Neural crest cell (in vitro differentiated cells): Measurements from ENCODE around the gene TMEM37. TPM values are rescaled to one million over a fixed set of nuclear protein-coding genes. Genes with fewer than 3 reads are reported as not detected.

ENCODE experiments used
- DNase-seq: peaks from one replicate; pipeline ENCODE4 v3.0.0; 2021; ENCODE audit warnings: low read depth, mixed read lengths, low spot score
- H3K27ac Mint-ChIP-seq: one replicate; pipeline ENCODE4 v1.8.0; 2021; ENCODE audit warnings: mild to moderate bottlenecking, mixed read lengths; ENCODE audit not compliant: unreplicated experiment
- H3K27me3 Mint-ChIP-seq: 2 replicates; pipeline ENCODE4 v1.8.0; 2021; ENCODE audit warnings: low read depth, mild to moderate bottlenecking, mixed read lengths
- H3K36me3 Mint-ChIP-seq: 2 replicates; pipeline ENCODE4 v1.8.0; 2021; ENCODE audit warnings: low read depth, mild to moderate bottlenecking, mixed read lengths
- H3K4me1 Mint-ChIP-seq: 2 replicates; pipeline ENCODE4 v1.8.0; 2021; ENCODE audit warnings: mixed read lengths
- H3K4me3 Mint-ChIP-seq: one replicate; pipeline ENCODE4 v1.8.0; 2021; ENCODE audit warnings: mild to moderate bottlenecking, mixed read lengths
- H3K9me3 Mint-ChIP-seq: 2 replicates; pipeline ENCODE4 v1.8.0; 2021; ENCODE audit warnings: mixed read lengths
- total RNA-seq: library from RNA; stranded (reverse); gene quantifications from 2 replicates; pipeline ENCODE4 v1.2.1, GENCODE V29; 2021
- TF ChIP-seq, protein P1 (sequence below): fragments of 200-600 bp; sonication (generic); conservative IDR thresholded peaks from 2 replicates; pipeline ENCODE4 v1.5.0; 2021; ENCODE audit warnings: antibody characterized with exemption, mild to moderate bottlenecking

The TMEM37 gene
- total RNA-seq, 1 donor from 2014 or later, result 5.3 TPM

DNA sequence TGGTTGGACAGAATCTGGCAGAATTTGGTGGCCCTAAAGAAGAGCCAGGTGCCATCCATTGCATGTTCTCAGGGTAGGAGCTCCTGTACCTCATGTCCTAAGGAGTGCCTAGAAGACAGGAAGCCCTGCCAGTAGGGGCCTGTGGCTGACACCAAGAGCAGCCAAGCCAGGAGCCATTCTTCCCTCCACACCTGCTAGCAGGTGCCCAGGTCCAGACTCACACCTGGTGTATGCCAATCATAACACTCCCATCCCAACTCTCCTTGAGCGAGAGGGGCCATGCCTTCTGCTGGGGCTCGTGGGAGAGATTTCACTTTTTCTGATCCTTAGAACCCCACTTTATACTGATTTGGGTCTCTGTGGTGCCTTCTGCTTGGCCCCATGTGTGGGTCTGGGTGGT is 26.5 kb upstream of the TMEM37 start:
- no peak for DNase-seq
- TF ChIP-seq, protein P1, sequence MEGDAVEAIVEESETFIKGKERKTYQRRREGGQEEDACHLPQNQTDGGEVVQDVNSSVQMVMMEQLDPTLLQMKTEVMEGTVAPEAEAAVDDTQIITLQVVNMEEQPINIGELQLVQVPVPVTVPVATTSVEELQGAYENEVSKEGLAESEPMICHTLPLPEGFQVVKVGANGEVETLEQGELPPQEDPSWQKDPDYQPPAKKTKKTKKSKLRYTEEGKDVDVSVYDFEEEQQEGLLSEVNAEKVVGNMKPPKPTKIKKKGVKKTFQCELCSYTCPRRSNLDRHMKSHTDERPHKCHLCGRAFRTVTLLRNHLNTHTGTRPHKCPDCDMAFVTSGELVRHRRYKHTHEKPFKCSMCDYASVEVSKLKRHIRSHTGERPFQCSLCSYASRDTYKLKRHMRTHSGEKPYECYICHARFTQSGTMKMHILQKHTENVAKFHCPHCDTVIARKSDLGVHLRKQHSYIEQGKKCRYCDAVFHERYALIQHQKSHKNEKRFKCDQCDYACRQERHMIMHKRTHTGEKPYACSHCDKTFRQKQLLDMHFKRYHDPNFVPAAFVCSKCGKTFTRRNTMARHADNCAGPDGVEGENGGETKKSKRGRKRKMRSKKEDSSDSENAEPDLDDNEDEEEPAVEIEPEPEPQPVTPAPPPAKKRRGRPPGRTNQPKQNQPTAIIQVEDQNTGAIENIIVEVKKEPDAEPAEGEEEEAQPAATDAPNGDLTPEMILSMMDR, result no peak
- Mint-ChIP-seq H3K9me3 (peaks cover 3% of the 10 kb centered on the region), H3K4me3 (no peak overlapping the region), H3K27ac (no peak overlapping the region), H3K4me1 (peaks cover 8% of the 10 kb centered on the region), H3K36me3 (no peaks in the 10 kb centered on the region), H3K27me3 (no peaks in the 10 kb centered on the region)

GRCh38 chr2:119407430-119408220 is 24.0 kb upstream of the TMEM37 start:
- Mint-ChIP-seq H3K4me1 (peaks cover 8% of the 10 kb centered on the region), H3K27ac (no peak overlapping the region), H3K9me3 (peaks cover 7% of the 10 kb centered on the region), H3K4me3 (no peak overlapping the region), H3K36me3 (no peaks in the 10 kb centered on the region), H3K27me3 (no peaks in the 10 kb centered on the region)
- TF ChIP-seq, protein P1, result peak; percentile 86
- peak; percentile 70 for DNase-seq

- no peaks in the 10 kb centered on the region for H3K27me3 Mint-ChIP-seq
- H3K4me3 Mint-ChIP-seq, result no peak overlapping the region
- TF ChIP-seq, protein P1, result no peak
- H3K4me1 Mint-ChIP-seq, result peaks cover 8% of the 10 kb centered on the region
- H3K27ac Mint-ChIP-seq, result no peak overlapping the region
- peaks cover 7% of the 10 kb centered on the region for H3K9me3 Mint-ChIP-seq
- no peak for DNase-seq
- H3K36me3 Mint-ChIP-seq, result no peaks in the 10 kb centered on the region
Observed at GRCh38 chr2:119408221-119408619, 23.4 kb upstream of the TMEM37 start.

GRCh38 chr2:119409506-119409905 is 22.1 kb upstream of the TMEM37 start:
- H3K27me3 Mint-ChIP-seq, result no peaks in the 10 kb centered on the region
- DNase-seq, result no peak

GRCh38 chr2:119414894-119415293 is 16.8 kb upstream of the TMEM37 start:
- H3K27ac Mint-ChIP-seq, result no peak overlapping the region
- no peaks in the 10 kb centered on the region for H3K27me3 Mint-ChIP-seq
- H3K4me3 Mint-ChIP-seq, result no peak overlapping the region
- TF ChIP-seq, protein P1, result no peak
- no peaks in the 10 kb centered on the region for H3K4me1 Mint-ChIP-seq
- no peak for DNase-seq
- no peaks in the 10 kb centered on the region for H3K36me3 Mint-ChIP-seq
- peaks cover 4% of the 10 kb centered on the region for H3K9me3 Mint-ChIP-seq

More at GRCh38 chr2:119409506-119409905, 22.1 kb upstream of the TMEM37 start:
- H3K9me3 Mint-ChIP-seq, result peaks cover 7% of the 10 kb centered on the region
- peaks cover 8% of the 10 kb centered on the region for H3K4me1 Mint-ChIP-seq
- no peak overlapping the region for H3K27ac Mint-ChIP-seq
- no peaks in the 10 kb centered on the region for H3K36me3 Mint-ChIP-seq
- TF ChIP-seq, protein P1, result no peak
- no peak overlapping the region for H3K4me3 Mint-ChIP-seq
